ENCODE results near the gene EML4.

GRCh38 chr2:42163444-42164045, 5.6 kb upstream of the EML4 start:
- TF ChIP-seq CTCF (IDR thresholded peaks at IDR 0.05) (no peak), POLR2AphosphoS5 (IDR thresholded peaks at IDR 0.05; ENCODE audit: low read depth, low read length) (no peak), REST (IDR thresholded peaks at IDR 0.05; ENCODE audit: insufficient read depth in 1 of 2, low read depth in 2 of 2, low read length in 1 of 2) (no peak)

Data from Panc1 (cell line).